A549 (cell line): ENCODE measurements around the gene FAM120A. TPM values are rescaled to one million over a fixed set of nuclear protein-coding genes. Genes with fewer than 3 reads are reported as not detected.

Experiments
- ATAC-seq, 2 experiments: fragments of 200-7000 bp in 1 of 2; fragments of >200 bp in 1 of 2; cut with Nextera tagmentation in 1 of 2; cut with Tn5 transposase in 1 of 2; 3 replicates each; pipeline versions ENCODE4 v1.8.0 to v1.9.1; 2018 to 2020; ENCODE audit warnings: mild to moderate bottlenecking in 1 of 2, moderate library complexity in 1 of 2
- CTCF ChIA-PET: fragments of 300-600 bp; sonication (Branson Sonifier 250); formaldehyde crosslinking; extraction: SDS; loops from one replicate; lab custom pipeline; 2021; ENCODE audit warnings: antibody characterized with exemption, inconsistent platforms; lab: Yijun Ruan, JAX
- POLR2A ChIA-PET: fragments of 350-600 bp; formaldehyde crosslinking; extraction: SDS; loops from one replicate; lab custom pipeline; 2021; ENCODE audit warnings: antibody characterized with exemption, inconsistent platforms; lab: Yijun Ruan, JAX
- DNase-seq, 2 experiments: peaks; one replicate each; pipeline versions ENCODE4 v3.0.0 to v3.0.0-alpha.2; 2011 to 2016; ENCODE audit warnings: low read depth in 1 of 2, low spot score in 1 of 2
- FAIRE-seq: peaks from 2 replicates; lab custom pipeline; 2011; peaks lifted over from hg19 to GRCh38; lab: Jason Lieb, UNC
- H3K27ac ChIP-seq, 2 experiments: fragments of >200 bp; sonication (Bioruptor Twin); formaldehyde crosslinking; 3 replicates each; pipeline ENCODE4 v1.5.1; 2016 to 2017
- H3K4me1 ChIP-seq: fragments of >200 bp; sonication (Bioruptor Twin); formaldehyde crosslinking; 3 replicates; pipeline ENCODE4 v1.6.1; 2016
- H3K4me2 ChIP-seq: fragments of >200 bp; sonication (Bioruptor Twin); formaldehyde crosslinking; 3 replicates; pipeline ENCODE4 v1.6.1; 2016
- H3K4me3 ChIP-seq: fragments of >200 bp; sonication (Bioruptor Twin); formaldehyde crosslinking; 3 replicates; pipeline ENCODE4 v1.5.1; 2016
- H3K9me3 ChIP-seq: fragments of >200 bp; sonication (Bioruptor Twin); formaldehyde crosslinking; 3 replicates; pipeline ENCODE4 v1.6.1; 2016
- BHLHE40 ChIP-seq: IDR thresholded peaks from 2 replicates; pipeline ENCODE4 v1.6.1; 2012; ENCODE audit warnings: low read depth, low read length, inconsistent platforms
- CBX2 ChIP-seq: fragments of 200-600 bp; sonication (generic); IDR thresholded peaks from 2 replicates; pipeline ENCODE4 v1.6.1; 2016; ENCODE audit warnings: low read depth, mild to moderate bottlenecking, borderline replicate concordance
- CEBPB ChIP-seq, 2 experiments: fragments of >200 bp in 1 of 2; sonication (Bioruptor Twin) in 1 of 2; formaldehyde crosslinking in 1 of 2; IDR thresholded peaks; 2 replicates each; pipeline ENCODE4 v1.6.1; 2012 to 2016
- CHD2 ChIP-seq: fragments of 150-350 bp; IDR thresholded peaks from 2 replicates; pipeline ENCODE4 v1.6.1; 2014; ENCODE audit warnings: low read length; ENCODE audit not compliant: partially characterized antibody
- CHD4 ChIP-seq: fragments of 200-600 bp; sonication (generic); IDR thresholded peaks from 2 replicates; pipeline ENCODE4 v1.6.1; 2016; ENCODE audit warnings: antibody characterized with exemption, mild to moderate bottlenecking, borderline replicate concordance
- EHMT2 ChIP-seq: fragments of 200-600 bp; sonication (generic); IDR thresholded peaks from 2 replicates; pipeline ENCODE4 v1.6.1; 2016; ENCODE audit warnings: antibody characterized with exemption, low read depth, mild to moderate bottlenecking, moderate library complexity
- ESRRA ChIP-seq: fragments of 150-350 bp; IDR thresholded peaks from 2 replicates; pipeline ENCODE4 v1.6.1; 2014; ENCODE audit warnings: mild to moderate bottlenecking, low read length, borderline replicate concordance
- HDAC2 ChIP-seq: fragments of 200-600 bp; sonication (generic); IDR thresholded peaks from 2 replicates; pipeline ENCODE4 v1.6.1; 2016
- HOXA7 ChIP-seq: fragments of 250-450 bp; sonication (Bioruptor Pico); IDR thresholded peaks from 2 replicates; pipeline ENCODE4 v1.5.0; 2020; ENCODE audit warnings: mild to moderate bottlenecking, moderate library complexity
- HOXB5 ChIP-seq: fragments of 250-450 bp; sonication (Bioruptor Pico); IDR thresholded peaks from 2 replicates; pipeline ENCODE4 v1.5.0; 2020; ENCODE audit warnings: mild to moderate bottlenecking, moderate library complexity
- JUNB ChIP-seq: fragments of >200 bp; sonication (Bioruptor Twin); formaldehyde crosslinking; IDR thresholded peaks from 2 replicates; pipeline ENCODE4 v1.6.1; 2016
- KDM1A ChIP-seq: fragments of 200-600 bp; sonication (generic); IDR thresholded peaks from 2 replicates; pipeline ENCODE4 v1.6.1; 2016; ENCODE audit warnings: low read depth, mild to moderate bottlenecking
- KDM5A ChIP-seq: fragments of 200-600 bp; sonication (generic); IDR thresholded peaks from 2 replicates; pipeline ENCODE4 v1.6.1; 2016; ENCODE audit warnings: antibody characterized with exemption, mild to moderate bottlenecking
- MAZ ChIP-seq: fragments of 150-350 bp; IDR thresholded peaks from 2 replicates; pipeline ENCODE4 v1.6.1; 2014; ENCODE audit warnings: antibody characterized with exemption, low read depth, low read length, borderline replicate concordance
- NFE2L2 ChIP-seq: fragments of 150-350 bp; conservative IDR thresholded peaks from 2 replicates; pipeline ENCODE4 v1.6.1; 2014; ENCODE audit warnings: low read length
- RARB ChIP-seq: fragments of 250-450 bp; sonication (Bioruptor Pico); IDR thresholded peaks from 2 replicates; pipeline ENCODE4 v1.8.0; 2021; ENCODE audit warnings: mild to moderate bottlenecking, moderate library complexity
- RNF2 ChIP-seq: fragments of 200-600 bp; sonication (generic); IDR thresholded peaks from 2 replicates; pipeline ENCODE4 v1.6.1; 2016; ENCODE audit warnings: low read depth, mild to moderate bottlenecking, antibody characterized with exemption, moderate library complexity, borderline replicate concordance
- SMC3 ChIP-seq: fragments of >200 bp; sonication (Bioruptor Twin); formaldehyde crosslinking; IDR thresholded peaks from 3 replicates; pipeline ENCODE4 v1.6.1; 2018; ENCODE audit warnings: inconsistent platforms
- SREBF2 ChIP-seq: fragments of 450-650 bp; IDR thresholded peaks from 2 replicates; pipeline ENCODE4 v1.6.1; 2014; ENCODE audit warnings: mild to moderate bottlenecking, moderate library complexity
- ZC3H11A ChIP-seq: fragments of 450-650 bp; IDR thresholded peaks from 2 replicates; pipeline ENCODE4 v1.6.1; 2014; ENCODE audit warnings: antibody characterized with exemption, mild to moderate bottlenecking
- ZFP36 ChIP-seq: fragments of 450-650 bp; IDR thresholded peaks from 2 replicates; pipeline ENCODE4 v1.6.1; 2014; ENCODE audit warnings: borderline replicate concordance; ENCODE audit not compliant: partially characterized antibody
- ZNF302 ChIP-seq: fragments of 250-450 bp; sonication (Bioruptor Pico); IDR thresholded peaks from 2 replicates; pipeline ENCODE4 v1.9.0; 2021; ENCODE audit warnings: inconsistent platforms, mild to moderate bottlenecking, moderate library complexity
- WGBS: methylation state at CpG from one replicate; pipeline ENCODE4 v1.1.6; 2017; ENCODE audit errors: missing lambda C conversion rate; 5-methylcytosine and 5-hydroxymethylcytosine counted together
- polyA plus RNA-seq, 4 experiments: library from polyadenylated mRNA; depleted of rRNA in 3 of 4; stranded (reverse); fragments of >200 nt; fragmentation: RNase III in 1 of 4; extraction: RNeasy Plus Mini Kit Qiagen cat#74134 plus additional on column Dnase treatment in 1 of 4; gene quantifications; 2 replicates in 3 of 4; 3 replicates in 1 of 4; pipeline ENCODE4 v1.2.3, GENCODE V29; 2011 to 2017
- TF ChIP-seq, protein P1 (sequence below): IDR thresholded peaks from 2 replicates; pipeline ENCODE4 v1.6.1; 2012
- TF ChIP-seq, protein P2 (sequence below): fragments of 200-600 bp; sonication (generic); IDR thresholded peaks from 2 replicates; pipeline ENCODE4 v1.6.1; 2016; ENCODE audit warnings: antibody characterized with exemption, mild to moderate bottlenecking, moderate library complexity
- TF ChIP-seq, protein P3 (sequence below): fragments of 250-450 bp; sonication (Bioruptor Pico); IDR thresholded peaks from 2 replicates; pipeline ENCODE4 v1.5.0; 2021; ENCODE audit warnings: mild to moderate bottlenecking, moderate library complexity, borderline replicate concordance

The FAM120A gene
- polyA plus RNA-seq, 2 of the 4 experiments (the other 2 are of a cell fraction) = 86.3 to 111 TPM

DNA sequence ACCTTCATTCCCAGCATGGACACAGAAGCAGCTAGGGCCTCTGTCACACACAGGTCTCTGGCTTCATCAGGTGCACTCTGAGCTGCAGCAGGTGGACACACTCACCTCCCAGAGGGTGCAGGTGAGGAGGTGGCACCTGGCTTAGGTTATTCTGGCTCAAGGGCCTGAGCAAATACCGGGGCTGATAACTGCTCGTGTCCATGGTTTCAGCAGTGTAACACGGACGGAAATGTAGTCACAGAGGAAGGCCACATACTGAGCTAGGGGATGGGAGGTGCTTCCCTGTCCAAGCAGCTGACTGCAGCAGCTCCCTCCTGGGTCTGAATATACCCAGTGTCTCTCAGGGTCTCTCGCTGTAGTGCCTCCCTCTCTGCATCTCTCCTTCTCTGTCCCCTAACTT, 130.6 kb downstream of the FAM120A start:
- no peak overlapping the region for H3K27ac ChIP-seq
- FAIRE-seq (no peak), DNase-seq (no peak), ATAC-seq (no peak)
- TF ChIP-seq, protein P1, sequence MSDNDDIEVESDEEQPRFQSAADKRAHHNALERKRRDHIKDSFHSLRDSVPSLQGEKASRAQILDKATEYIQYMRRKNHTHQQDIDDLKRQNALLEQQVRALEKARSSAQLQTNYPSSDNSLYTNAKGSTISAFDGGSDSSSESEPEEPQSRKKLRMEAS = no peak
- TF ChIP-seq, protein P2, sequence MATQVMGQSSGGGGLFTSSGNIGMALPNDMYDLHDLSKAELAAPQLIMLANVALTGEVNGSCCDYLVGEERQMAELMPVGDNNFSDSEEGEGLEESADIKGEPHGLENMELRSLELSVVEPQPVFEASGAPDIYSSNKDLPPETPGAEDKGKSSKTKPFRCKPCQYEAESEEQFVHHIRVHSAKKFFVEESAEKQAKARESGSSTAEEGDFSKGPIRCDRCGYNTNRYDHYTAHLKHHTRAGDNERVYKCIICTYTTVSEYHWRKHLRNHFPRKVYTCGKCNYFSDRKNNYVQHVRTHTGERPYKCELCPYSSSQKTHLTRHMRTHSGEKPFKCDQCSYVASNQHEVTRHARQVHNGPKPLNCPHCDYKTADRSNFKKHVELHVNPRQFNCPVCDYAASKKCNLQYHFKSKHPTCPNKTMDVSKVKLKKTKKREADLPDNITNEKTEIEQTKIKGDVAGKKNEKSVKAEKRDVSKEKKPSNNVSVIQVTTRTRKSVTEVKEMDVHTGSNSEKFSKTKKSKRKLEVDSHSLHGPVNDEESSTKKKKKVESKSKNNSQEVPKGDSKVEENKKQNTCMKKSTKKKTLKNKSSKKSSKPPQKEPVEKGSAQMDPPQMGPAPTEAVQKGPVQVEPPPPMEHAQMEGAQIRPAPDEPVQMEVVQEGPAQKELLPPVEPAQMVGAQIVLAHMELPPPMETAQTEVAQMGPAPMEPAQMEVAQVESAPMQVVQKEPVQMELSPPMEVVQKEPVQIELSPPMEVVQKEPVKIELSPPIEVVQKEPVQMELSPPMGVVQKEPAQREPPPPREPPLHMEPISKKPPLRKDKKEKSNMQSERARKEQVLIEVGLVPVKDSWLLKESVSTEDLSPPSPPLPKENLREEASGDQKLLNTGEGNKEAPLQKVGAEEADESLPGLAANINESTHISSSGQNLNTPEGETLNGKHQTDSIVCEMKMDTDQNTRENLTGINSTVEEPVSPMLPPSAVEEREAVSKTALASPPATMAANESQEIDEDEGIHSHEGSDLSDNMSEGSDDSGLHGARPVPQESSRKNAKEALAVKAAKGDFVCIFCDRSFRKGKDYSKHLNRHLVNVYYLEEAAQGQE = no peak
- no peak for TF ChIP-seq EHMT2
- TF ChIP-seq ZC3H11A = no peak
- TF ChIP-seq SREBF2 = no peak
- TF ChIP-seq ZNF302 (CRISPR knock-in tag) = no peak
- no peak for TF ChIP-seq CEBPB (IDR thresholded peaks at IDR 0.05)
- TF ChIP-seq HOXB5 (CRISPR knock-in tag) = no peak
- TF ChIP-seq RARB (CRISPR knock-in tag) = no peak
- TF ChIP-seq CHD4 = no peak
- TF ChIP-seq, protein P3, sequence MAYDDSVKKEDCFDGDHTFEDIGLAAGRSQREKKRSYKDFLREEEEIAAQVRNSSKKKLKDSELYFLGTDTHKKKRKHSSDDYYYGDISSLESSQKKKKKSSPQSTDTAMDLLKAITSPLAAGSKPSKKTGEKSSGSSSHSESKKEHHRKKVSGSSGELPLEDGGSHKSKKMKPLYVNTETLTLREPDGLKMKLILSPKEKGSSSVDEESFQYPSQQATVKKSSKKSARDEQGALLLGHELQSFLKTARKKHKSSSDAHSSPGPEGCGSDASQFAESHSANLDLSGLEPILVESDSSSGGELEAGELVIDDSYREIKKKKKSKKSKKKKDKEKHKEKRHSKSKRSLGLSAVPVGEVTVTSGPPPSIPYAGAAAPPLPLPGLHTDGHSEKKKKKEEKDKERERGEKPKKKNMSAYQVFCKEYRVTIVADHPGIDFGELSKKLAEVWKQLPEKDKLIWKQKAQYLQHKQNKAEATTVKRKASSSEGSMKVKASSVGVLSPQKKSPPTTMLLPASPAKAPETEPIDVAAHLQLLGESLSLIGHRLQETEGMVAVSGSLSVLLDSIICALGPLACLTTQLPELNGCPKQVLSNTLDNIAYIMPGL = no peak
- no peak for TF ChIP-seq MAZ
- TF ChIP-seq KDM5A = no peak
- TF ChIP-seq RNF2 = no peak
- WGBS = 85% methylated on average over 5 of the region's 5 CpGs
- H3K4me1 ChIP-seq = peaks cover 8% of the 10 kb centered on the region
- H3K9me3 ChIP-seq = peaks cover 17% of the 10 kb centered on the region
- H3K4me3 ChIP-seq = no peak overlapping the region
- H3K4me2 ChIP-seq = no peak overlapping the region
- ChIA-PET POLR2A (interaction anchor here (1.1 kb wide), 1 partner anchor 16 kb away, joined by 3 read pairs; no protein-coding TSS in a partner anchor), CTCF (interaction anchor here (2.0 kb wide), 1 partner anchor 16 kb away, joined by 7 read pairs; no protein-coding TSS in a partner anchor)

DNA sequence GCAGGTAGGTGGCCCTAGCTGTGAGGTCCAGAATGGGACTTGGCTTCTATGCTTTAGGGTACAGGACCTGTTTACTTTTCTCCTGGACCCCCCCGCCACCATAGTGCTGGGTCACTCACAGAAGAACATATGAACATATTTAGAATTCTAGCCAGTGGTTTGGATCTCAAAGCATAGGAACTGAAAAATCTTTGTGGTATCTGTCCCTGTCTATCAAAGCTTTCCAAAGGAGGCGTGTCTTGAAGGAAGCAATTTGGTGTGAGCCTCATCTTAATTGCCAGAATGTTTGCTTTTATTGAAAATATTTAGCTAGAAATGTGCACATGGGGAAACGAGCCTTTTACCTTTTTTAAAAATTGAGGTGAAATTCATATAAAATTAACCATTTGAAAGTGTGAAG, 131.1 kb downstream of the FAM120A start:
- DNase-seq (no peak), FAIRE-seq (no peak), ATAC-seq (no peak)
- peaks cover 8% of the 10 kb centered on the region for H3K4me1 ChIP-seq
- no peak overlapping the region for H3K27ac ChIP-seq
- no peak for TF ChIP-seq BHLHE40
- TF ChIP-seq ESRRA = no peak
- TF ChIP-seq KDM1A = no peak
- TF ChIP-seq ZC3H11A = no peak
- TF ChIP-seq SMC3 = no peak
- no peak for TF ChIP-seq CHD2
- TF ChIP-seq JUNB = no peak
- TF ChIP-seq CEBPB (IDR thresholded peaks at IDR 0.05) = no peak
- TF ChIP-seq, protein P3 = no peak
- TF ChIP-seq HOXA7 (CRISPR knock-in tag) = no peak
- no peak for TF ChIP-seq CHD4
- no peak for TF ChIP-seq CBX2
- TF ChIP-seq ZNF302 (CRISPR knock-in tag) = no peak
- no peak for TF ChIP-seq NFE2L2
- TF ChIP-seq ZFP36 = no peak
- TF ChIP-seq HDAC2 = no peak
- 91% methylated on average over 3 of the region's 3 CpGs for WGBS
- ChIA-PET POLR2A (no interaction called here), CTCF (no interaction called here)
- H3K9me3 ChIP-seq = peaks cover 17% of the 10 kb centered on the region
- no peak overlapping the region for H3K4me3 ChIP-seq
- no peak overlapping the region for H3K4me2 ChIP-seq
